Stimulated activated CD8-positive, alpha-beta memory T cell treated with anti-CD3 and anti-CD28 coated beads, Interleukin-4, amount 100 ng/mL, for 1 hour (primary cell): ENCODE measurements around the gene COQ4.
A peak's percentile ranks its signal among the peaks of the same experiment; 100 is the strongest.
"Not testable (repeated sequence)": the region's sequence is repeated elsewhere in the genome, so short reads cannot be mapped to it uniquely, and the experiment has no call there.

Experiments
- DNase-seq, 2 donors: peaks; one replicate each; pipeline ENCODE4 v3.0.0-alpha.2; 2020; ENCODE audit warnings: low read depth in 2 of 2, low spot score in 1 of 2

The COQ4 gene

DNA sequence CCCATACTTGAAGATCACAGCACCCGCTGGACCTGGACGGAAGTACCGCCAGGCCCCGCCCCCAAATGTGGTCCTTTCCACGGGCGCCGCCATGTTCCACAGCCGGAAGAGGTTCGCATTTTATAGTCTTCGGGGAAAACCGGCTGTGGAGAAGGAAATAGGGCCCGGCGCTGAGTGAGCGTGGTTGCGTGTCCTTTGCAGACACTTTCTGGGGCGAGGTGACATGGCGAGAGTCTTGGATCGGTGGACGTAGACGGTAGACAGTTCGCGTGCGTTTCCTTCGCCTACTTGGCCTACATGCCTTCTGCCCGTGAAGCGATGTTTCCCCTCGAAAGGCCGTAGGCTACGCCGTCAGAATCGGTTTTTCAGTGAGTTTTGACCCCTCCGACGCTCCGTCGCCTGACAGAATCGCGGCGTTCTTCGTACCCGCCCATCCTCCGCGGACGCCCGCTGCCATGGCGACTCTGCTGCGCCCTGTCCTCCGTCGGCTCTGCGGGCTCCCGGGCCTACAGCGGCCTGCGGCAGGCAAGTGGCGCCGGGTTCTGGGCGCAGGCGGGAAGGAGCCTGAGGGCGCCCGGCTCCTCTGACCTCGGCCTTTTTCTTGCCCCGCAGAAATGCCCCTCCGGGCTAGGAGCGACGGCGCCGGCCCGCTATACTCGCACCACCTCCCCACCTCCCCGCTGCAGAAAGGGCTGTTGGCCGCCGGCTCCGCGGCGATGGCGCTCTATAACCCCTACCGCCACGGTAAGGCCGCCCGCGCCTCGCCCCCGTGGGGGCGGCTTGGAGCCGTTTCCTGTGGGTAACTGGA is at the start of gene COQ4, which contains the start of gene TRUB2:
Gene COQ4 (plus strand): TSS at position 436 of the 808 bp plus-strand sequence. CDS start 20 bp downstream, at position 456.
Gene TRUB2 (minus strand): TSS at position 44 of the 808 bp plus-strand sequence. CDS start 39 bp downstream, at position 5.
- peak; percentile 85 to 86 for DNase-seq

GRCh38 chr9:128274245-128274644 is 48.4 kb upstream of the COQ4 start:
- no peak for DNase-seq

- DNase-seq: no peak
These were observed 47.2 kb upstream of the COQ4 start, which contains the start of gene GOLGA2 for GRCh38 chr9:128275198-128276007. TSS of gene GOLGA2 (minus strand) at chr9:128276007. CDS start at chr9:128275976, 31 bp downstream.

DNA sequence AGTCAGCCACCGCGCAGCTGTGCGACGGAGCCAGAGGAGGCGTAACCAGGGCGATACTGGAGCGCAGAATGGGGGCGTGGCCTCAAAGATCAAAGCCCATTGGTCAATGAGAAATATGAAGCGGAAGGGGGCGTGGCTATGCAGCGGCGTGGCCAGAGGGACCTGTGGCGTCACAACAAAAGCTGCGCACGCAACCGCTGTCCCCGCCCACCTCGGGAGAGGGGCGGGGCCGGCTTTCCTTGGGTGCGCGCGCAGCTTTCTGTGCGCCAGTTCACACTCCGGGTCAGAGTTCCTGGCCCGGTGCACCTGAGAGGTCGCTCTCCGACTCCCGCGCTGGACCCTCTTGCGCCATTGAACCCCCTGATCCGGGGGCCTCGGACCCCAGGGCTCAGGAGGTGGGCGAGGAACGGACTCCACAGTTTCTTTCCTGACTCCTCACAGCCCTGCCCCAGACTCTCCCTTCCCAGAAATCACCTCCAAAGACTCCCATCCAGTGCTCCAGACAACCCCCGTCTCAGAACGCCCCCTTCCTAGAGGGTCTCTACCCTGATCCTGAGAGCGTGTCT is 46.5 kb upstream of the COQ4 start, which contains the start of gene SWI5:
Gene SWI5 (plus strand): TSS at position 269 of the 566 bp plus-strand sequence.
- DNase-seq: peak; percentile 100

DNA sequence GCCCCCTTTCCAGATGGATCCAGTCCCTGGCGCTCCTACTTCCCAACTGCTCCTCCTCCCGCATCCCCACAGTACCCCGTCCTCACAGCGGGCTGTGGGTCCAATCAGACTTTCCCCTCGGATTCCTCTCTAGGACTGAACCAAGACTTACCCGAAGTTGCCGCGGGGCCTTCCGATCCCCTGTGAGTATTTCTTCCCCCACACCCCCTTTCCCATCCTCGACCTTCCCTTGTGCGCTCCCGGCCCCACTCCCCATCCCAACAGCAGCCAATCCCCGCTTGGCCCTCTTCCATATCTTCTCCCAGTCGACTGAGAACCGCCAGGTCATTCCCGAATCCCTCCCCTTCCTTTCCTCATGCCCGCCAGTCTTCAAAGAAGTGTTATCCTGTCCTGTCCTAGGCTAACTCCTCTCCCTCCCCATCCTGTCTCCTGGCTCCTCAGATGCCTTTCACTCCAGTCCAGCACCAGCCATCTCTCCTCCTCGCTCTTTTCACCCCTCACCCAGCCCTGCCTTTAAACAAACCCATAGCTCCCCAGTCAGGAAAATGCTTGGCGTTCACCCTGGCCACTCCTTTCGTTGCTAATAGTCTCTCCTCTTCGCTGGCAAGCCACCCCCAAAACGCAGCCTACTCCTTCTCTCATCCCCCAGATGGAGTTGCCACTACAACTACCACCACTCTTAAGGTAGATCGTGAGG is 45.9 kb upstream of the COQ4 start:
- no peak for DNase-seq

DNA sequence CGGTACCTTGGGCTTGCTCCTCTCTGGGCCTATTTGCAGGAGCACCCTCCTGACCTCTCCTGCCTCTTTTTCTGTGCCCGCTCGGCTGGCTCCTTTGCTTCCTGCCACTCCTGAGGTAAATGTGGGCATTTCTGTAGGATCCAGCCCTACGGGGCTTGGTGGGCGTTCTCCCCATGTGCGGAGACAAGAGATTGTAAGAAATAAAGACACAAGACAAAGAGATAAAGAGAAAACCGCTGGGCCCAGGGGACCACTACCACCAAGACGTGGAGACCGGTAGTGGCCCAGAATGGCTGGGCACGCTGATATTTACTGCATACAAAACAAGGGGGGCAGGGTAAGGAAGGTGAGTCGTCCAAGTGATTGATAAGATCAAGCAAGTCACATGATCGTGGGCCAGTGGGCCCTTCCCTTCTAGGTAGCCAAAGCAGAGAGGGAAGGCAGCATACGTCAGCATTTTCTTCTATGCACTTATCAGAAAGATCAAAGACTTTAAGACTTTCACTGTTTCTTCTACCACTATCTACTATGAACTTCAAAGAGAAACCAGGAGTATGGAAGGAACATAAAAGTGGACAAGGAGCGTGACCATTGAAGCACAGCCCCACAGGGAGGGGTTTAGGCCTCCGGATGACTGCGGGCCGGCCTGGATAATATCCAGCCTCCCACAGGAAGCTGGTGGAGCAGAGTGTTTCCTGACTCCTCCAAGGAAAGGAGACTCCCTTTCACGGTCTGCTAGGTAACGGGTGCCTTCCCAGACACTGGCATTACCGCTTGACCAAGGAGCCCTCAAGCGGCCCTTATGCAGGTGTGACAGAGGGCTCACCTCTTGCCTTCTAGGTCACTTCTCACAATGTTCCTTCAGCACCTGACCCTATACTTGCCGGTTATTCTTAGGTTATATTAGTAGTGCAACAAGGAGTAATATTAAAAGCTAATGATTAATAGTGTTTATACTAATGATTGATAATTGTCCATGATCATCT is 43.3 kb upstream of the COQ4 start:
- DNase-seq: not testable (repeated sequence)

- no peak for DNase-seq
These were observed 42.5 kb upstream of the COQ4 start for GRCh38 chr9:128280084-128280622.

- DNase-seq: no peak
These were observed 40.1 kb upstream of the COQ4 start for GRCh38 chr9:128282500-128282899.

DNA sequence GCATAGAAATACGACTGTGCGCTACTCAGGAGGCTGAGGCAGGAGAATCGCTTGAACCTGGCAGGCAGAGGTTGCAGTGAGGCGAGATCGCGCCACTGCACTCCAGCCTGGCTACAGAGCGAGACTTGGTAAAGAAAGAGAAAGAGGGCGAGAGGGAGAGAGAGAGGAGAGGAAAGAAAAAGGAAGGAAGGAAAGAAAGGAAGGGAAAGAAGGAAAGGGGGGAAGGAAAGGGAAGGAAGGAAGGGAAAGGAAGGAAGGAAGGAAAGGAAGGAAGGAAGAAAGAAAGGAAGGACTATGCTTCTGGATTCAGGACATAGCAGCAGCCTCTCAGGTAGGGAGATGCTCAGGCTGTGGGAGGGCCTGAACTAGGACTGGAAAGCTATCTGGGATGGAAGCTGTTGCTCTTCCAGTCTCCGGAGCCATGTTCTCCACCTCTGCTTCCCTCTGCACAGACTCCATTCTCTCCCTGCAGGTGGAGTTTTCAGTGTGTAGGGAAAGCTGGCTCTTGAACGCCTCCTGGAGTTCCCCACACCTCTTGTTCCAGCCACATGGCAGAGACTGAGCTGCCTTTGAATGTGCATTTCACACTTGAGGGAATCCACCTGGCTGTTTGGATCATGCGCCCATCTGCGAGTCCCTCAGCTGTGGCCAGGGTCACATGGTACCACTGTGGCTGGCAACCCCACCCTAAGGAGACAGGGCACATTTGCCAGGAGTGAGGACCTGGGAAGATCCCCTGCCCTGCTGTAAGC is 37.4 kb upstream of the COQ4 start:
- no peak for DNase-seq

DNA sequence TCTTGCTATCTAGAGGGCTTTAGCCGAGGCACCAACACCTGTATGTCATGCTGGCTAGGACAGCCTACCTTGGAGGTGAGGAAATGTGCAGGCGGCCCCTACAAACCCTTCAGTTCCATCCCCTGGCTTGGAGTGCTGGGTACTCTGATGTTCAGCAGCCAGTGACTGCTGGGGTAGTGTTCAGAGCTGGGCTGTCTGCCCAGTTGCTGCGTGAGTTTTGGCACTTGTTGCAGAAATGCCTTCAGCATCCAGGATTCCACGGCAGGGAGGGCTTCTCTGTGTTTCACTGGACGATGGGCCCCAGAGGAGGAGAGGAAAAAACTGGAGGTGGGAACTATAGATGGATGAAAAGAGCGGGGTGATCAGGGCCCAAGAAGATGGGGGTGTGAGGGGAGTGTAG is 36.2 kb upstream of the COQ4 start:
- no peak for DNase-seq

GRCh38 chr9:128288273-128289004 is 34.2 kb upstream of the COQ4 start:
- DNase-seq: no peak

- DNase-seq: no peak
These were observed 30.6 kb upstream of the COQ4 start for GRCh38 chr9:128292009-128292408.

GRCh38 chr9:128293091-128293490 is 29.5 kb upstream of the COQ4 start:
- DNase-seq: no peak

- DNase-seq: no peak
These were observed 28.5 kb upstream of the COQ4 start for GRCh38 chr9:128294142-128294541.

DNA sequence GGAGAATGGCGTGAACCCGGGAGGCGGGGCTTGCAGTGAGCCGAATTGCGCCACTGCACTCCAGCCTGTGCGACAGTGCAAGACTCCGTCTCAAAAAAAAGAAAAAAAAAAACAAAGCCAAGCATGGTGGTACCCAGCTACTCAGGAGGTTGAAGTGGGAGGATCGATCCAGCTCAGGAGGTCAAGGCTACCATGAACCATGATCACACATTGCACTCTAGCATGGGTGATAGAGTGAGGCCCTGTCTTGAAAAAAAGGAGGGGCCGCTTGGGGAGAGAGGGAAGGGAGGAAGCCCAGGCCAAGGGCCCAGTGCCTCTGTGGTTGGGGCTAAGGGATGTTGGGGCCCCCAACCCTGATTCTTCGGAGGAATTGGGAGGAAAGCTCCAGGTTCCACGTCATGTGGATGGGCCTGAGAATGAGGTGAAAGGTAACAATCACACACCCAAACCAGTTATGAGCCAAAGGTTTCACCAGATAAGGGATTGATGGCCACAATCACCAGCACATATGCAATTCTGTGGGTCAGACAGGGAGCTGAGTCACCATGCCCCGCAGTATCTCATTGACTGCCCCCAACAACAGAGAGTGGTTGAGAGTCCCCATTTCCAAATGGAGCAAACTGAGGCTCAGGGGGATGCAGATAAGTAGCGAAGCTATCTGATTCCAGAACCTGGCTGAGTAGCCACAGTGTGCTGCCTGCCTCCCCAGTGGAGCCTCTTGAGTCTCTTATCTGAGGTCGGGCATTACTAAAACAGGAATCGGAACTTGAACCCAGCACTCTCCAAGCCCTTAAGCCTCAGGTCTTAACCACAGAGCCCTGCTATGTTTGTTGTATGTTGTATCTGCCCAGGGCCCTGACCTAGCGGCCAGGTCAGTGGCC is 26.1 kb upstream of the COQ4 start:
- DNase-seq: no peak

GRCh38 chr9:128297221-128297773 is 25.3 kb upstream of the COQ4 start:
- DNase-seq: no peak
